GM23338 (cell line): ENCODE measurements around the gene BANK1. TPM values are rescaled to one million over a fixed set of nuclear protein-coding genes. Genes with fewer than 3 reads are reported as not detected.

Source experiments
- ATAC-seq: fragments of 200-7000 bp; cut with Tn5 transposase; 3 replicates; pipeline ENCODE4 v1.9.1; 2020
- DNase-seq: peaks from one replicate; pipeline ENCODE4 v3.0.0-alpha.2; 2015; ENCODE audit warnings: low spot score
- H2AFZ ChIP-seq: fragments of 200-600 bp; sonication (generic); 2 replicates; pipeline ENCODE4 v1.8.0; 2016; ENCODE audit warnings: antibody characterized with exemption, mild to moderate bottlenecking, moderate library complexity
- H3F3A ChIP-seq: fragments of 200-600 bp; sonication (generic); replicated peaks from 2 replicates; pipeline ENCODE4 v1.8.0; 2017; ENCODE audit warnings: antibody characterized with exemption, mixed run types, low read depth
- H3K27ac ChIP-seq: fragments of 200-600 bp; sonication (generic); 2 replicates; pipeline ENCODE4 v1.6.1; 2016; ENCODE audit warnings: low read depth
- H3K27me3 ChIP-seq: fragments of 200-600 bp; sonication (generic); 2 replicates; pipeline ENCODE4 v1.8.0; 2016; ENCODE audit warnings: mild to moderate bottlenecking, mixed run types, moderate library complexity; ENCODE audit not compliant: insufficient read depth
- H3K36me3 ChIP-seq: fragments of 200-600 bp; sonication (generic); 2 replicates; pipeline ENCODE4 v1.8.0; 2016; ENCODE audit warnings: mild to moderate bottlenecking; ENCODE audit not compliant: insufficient read depth
- H3K4me1 ChIP-seq: fragments of 200-600 bp; sonication (generic); 2 replicates; pipeline ENCODE4 v1.8.0; 2016; ENCODE audit warnings: mild to moderate bottlenecking, moderate library complexity; ENCODE audit not compliant: insufficient read depth
- H3K4me2 ChIP-seq: fragments of 200-600 bp; sonication (generic); 2 replicates; pipeline ENCODE4 v1.7.1; 2017; ENCODE audit warnings: mixed run types
- H3K4me3 ChIP-seq: fragments of 200-600 bp; sonication (generic); 2 replicates; pipeline ENCODE4 v1.6.1; 2016; ENCODE audit warnings: mixed run types
- H3K79me2 ChIP-seq: fragments of 200-600 bp; sonication (generic); replicated peaks from 2 replicates; pipeline ENCODE4 v1.8.0; 2017; ENCODE audit warnings: mild to moderate bottlenecking; ENCODE audit not compliant: insufficient read depth
- H3K9me2 ChIP-seq: fragments of 200-600 bp; sonication (generic); 2 replicates; pipeline ENCODE4 v1.8.0; 2017; ENCODE audit not compliant: insufficient read depth
- H4K20me1 ChIP-seq: fragments of 200-600 bp; sonication (generic); replicated peaks from 2 replicates; pipeline ENCODE4 v1.8.0; 2017; ENCODE audit warnings: mild to moderate bottlenecking; ENCODE audit not compliant: insufficient read depth
- H3K27ac Mint-ChIP-seq: 2 replicates; pipeline ENCODE4 v1.8.0; 2020; ENCODE audit warnings: inconsistent platforms, mild to moderate bottlenecking, moderate library complexity, mixed read lengths
- H3K27me3 Mint-ChIP-seq: 3 replicates; pipeline ENCODE4 v1.8.0; 2022; ENCODE audit warnings: low read depth, mild to moderate bottlenecking, moderate library complexity, mixed read lengths, inconsistent platforms; ENCODE audit not compliant: insufficient read depth, poor library complexity
- H3K36me3 Mint-ChIP-seq: 3 replicates; pipeline ENCODE4 v1.8.0; 2021; ENCODE audit warnings: low read depth, mild to moderate bottlenecking, inconsistent platforms, moderate library complexity, mixed read lengths
- H3K4me1 Mint-ChIP-seq: 3 replicates; pipeline ENCODE4 v1.8.0; 2020; ENCODE audit warnings: mild to moderate bottlenecking, inconsistent platforms, mixed read lengths
- H3K4me3 Mint-ChIP-seq: 3 replicates; pipeline ENCODE4 v1.8.0; 2021; ENCODE audit warnings: moderate library complexity, mild to moderate bottlenecking, inconsistent platforms, mixed read lengths
- H3K9me3 Mint-ChIP-seq: 3 replicates; pipeline ENCODE4 v1.8.0; 2020; ENCODE audit warnings: moderate library complexity, mild to moderate bottlenecking, inconsistent platforms, mixed read lengths
- CREB1 ChIP-seq: fragments of 250-450 bp; sonication (Bioruptor Pico); IDR thresholded peaks from 2 replicates; pipeline ENCODE4 v1.5.0; 2020; ENCODE audit warnings: low read depth, mild to moderate bottlenecking, moderate library complexity
- CTCF ChIP-seq, 2 experiments: fragments of 200-600 bp in 1 of 2; sonication (generic) in 1 of 2; conservative IDR thresholded peaks; 2 replicates each; pipeline versions ENCODE4 v1.5.1 to v1.6.1; 2016 to 2017; ENCODE audit warnings: antibody characterized with exemption in 2 of 2, low read depth in 2 of 2, mild to moderate bottlenecking in 2 of 2, moderate library complexity in 1 of 2
- EZH2 ChIP-seq: fragments of 200-600 bp; sonication (generic); IDR thresholded peaks from one replicate; pipeline ENCODE4 v1.8.0; 2017; ENCODE audit warnings: antibody characterized with exemption, mild to moderate bottlenecking, low read depth; ENCODE audit not compliant: unreplicated experiment
- EZH2phosphoT487 ChIP-seq: fragments of 200-600 bp; sonication (generic); IDR thresholded peaks from one replicate; pipeline ENCODE4 v1.8.1; 2018; ENCODE audit warnings: antibody characterized with exemption; ENCODE audit not compliant: unreplicated experiment
- JUNB ChIP-seq: IDR thresholded peaks from one replicate; pipeline ENCODE4 v1.6.1; 2016; ENCODE audit warnings: antibody characterized with exemption; ENCODE audit not compliant: unreplicated experiment
- POLR2AphosphoS5 ChIP-seq: IDR thresholded peaks from 2 replicates; pipeline ENCODE4 v1.6.1; 2016; ENCODE audit warnings: antibody characterized with exemption, low read depth
- STAT1 ChIP-seq: IDR thresholded peaks from one replicate; pipeline ENCODE4 v1.6.1; 2016; ENCODE audit warnings: antibody characterized with exemption; ENCODE audit not compliant: unreplicated experiment
- ZNF114 ChIP-seq: fragments of 250-450 bp; sonication (Bioruptor Pico); IDR thresholded peaks from 2 replicates; pipeline ENCODE4 v1.5.0; 2020; ENCODE audit warnings: mild to moderate bottlenecking, moderate library complexity
- ZNF331 ChIP-seq: fragments of 250-450 bp; sonication (Bioruptor Pico); IDR thresholded peaks from 2 replicates; pipeline ENCODE4 v1.5.0; 2020; ENCODE audit warnings: low read depth, mild to moderate bottlenecking, moderate library complexity
- ZNF462 ChIP-seq: fragments of 250-450 bp; sonication (Bioruptor Pico); IDR thresholded peaks from 2 replicates; pipeline ENCODE4 v1.5.0; 2020; ENCODE audit warnings: mild to moderate bottlenecking, moderate library complexity
- polyA plus RNA-seq: library from polyadenylated mRNA; unstranded; fragments of >200 nt; fragmentation: Nextera tagmentation; extraction: Ambion mirVana; gene quantifications from 2 replicates; pipeline ENCODE4 v1.2.1, GENCODE V29; 2016
- total RNA-seq: library from RNA; depleted of rRNA; stranded (reverse); fragments of >200 nt; shearing (Covaris generic); gene quantifications from 2 replicates; pipeline ENCODE4 v1.2.3, GENCODE V29; 2014
- TF ChIP-seq, protein P1 (sequence below): IDR thresholded peaks from 2 replicates; pipeline ENCODE4 v1.6.1; 2016; ENCODE audit warnings: antibody characterized with exemption
- TF ChIP-seq, protein P2 (sequence below): IDR thresholded peaks from one replicate; pipeline ENCODE4 v1.6.1; 2018; ENCODE audit warnings: antibody characterized with exemption; ENCODE audit not compliant: unreplicated experiment

The BANK1 gene
- total and polyA plus RNA-seq, 2 experiments from 2014 or later, result 0.86 to 0.87 TPM

DNA sequence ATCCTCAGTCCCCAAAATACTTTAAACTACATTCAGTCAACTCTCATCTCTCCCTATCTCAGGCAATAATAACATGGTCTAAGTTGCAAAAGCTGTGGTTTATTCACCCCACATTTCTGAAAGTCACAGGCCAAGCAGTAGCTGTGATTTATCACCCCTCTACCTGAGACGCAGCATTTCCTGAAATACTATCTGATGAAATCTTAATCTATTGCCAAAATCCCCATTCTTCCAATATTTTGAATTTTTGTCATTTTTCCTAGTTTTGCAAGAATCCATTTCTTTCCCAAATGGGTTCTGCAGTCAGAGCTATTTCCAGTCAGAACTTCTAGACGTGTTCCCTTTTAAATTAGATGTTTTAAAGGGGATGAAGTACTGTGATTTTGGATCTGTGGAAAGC, 148.3 kb downstream of the BANK1 start:
- Histone ChIP-seq H4K20me1 (no peaks in the 10 kb centered on the region), H3K4me3 (no peak overlapping the region), H3K79me2 (no peaks in the 10 kb centered on the region), H3K27ac (no peak overlapping the region), H2AFZ (no peak overlapping the region), H3K4me1 (0 out of 2 replicates have a peak, but pooled peaks cover under 1% of the 10 kb centered on the region), H3F3A (no peaks in the 10 kb centered on the region), H3K27me3 (no peaks in the 10 kb centered on the region), H3K9me2 (0 out of 2 replicates have a peak, but pooled peaks cover 3% of the 10 kb centered on the region), H3K4me2 (no peak overlapping the region), H3K36me3 (no peaks in the 10 kb centered on the region)
- TF ChIP-seq ZNF462 (no peak), CTCF (conservative IDR thresholded peaks at IDR 0.05; ENCODE audit: low read depth in 2 of 2) (no peak), ZNF331 (CRISPR knock-in tag) (no peak), JUNB (no peak), POLR2AphosphoS5 (no peak), CREB1 (no peak), EZH2 (no peak), STAT1 (no peak), EZH2phosphoT487 (no peak), ZNF114 (CRISPR knock-in tag) (no peak)
- TF ChIP-seq, protein P1, sequence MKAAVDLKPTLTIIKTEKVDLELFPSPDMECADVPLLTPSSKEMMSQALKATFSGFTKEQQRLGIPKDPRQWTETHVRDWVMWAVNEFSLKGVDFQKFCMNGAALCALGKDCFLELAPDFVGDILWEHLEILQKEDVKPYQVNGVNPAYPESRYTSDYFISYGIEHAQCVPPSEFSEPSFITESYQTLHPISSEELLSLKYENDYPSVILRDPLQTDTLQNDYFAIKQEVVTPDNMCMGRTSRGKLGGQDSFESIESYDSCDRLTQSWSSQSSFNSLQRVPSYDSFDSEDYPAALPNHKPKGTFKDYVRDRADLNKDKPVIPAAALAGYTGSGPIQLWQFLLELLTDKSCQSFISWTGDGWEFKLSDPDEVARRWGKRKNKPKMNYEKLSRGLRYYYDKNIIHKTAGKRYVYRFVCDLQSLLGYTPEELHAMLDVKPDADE, result no peak
- TF ChIP-seq, protein P2, sequence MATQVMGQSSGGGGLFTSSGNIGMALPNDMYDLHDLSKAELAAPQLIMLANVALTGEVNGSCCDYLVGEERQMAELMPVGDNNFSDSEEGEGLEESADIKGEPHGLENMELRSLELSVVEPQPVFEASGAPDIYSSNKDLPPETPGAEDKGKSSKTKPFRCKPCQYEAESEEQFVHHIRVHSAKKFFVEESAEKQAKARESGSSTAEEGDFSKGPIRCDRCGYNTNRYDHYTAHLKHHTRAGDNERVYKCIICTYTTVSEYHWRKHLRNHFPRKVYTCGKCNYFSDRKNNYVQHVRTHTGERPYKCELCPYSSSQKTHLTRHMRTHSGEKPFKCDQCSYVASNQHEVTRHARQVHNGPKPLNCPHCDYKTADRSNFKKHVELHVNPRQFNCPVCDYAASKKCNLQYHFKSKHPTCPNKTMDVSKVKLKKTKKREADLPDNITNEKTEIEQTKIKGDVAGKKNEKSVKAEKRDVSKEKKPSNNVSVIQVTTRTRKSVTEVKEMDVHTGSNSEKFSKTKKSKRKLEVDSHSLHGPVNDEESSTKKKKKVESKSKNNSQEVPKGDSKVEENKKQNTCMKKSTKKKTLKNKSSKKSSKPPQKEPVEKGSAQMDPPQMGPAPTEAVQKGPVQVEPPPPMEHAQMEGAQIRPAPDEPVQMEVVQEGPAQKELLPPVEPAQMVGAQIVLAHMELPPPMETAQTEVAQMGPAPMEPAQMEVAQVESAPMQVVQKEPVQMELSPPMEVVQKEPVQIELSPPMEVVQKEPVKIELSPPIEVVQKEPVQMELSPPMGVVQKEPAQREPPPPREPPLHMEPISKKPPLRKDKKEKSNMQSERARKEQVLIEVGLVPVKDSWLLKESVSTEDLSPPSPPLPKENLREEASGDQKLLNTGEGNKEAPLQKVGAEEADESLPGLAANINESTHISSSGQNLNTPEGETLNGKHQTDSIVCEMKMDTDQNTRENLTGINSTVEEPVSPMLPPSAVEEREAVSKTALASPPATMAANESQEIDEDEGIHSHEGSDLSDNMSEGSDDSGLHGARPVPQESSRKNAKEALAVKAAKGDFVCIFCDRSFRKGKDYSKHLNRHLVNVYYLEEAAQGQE, result no peak
- Mint-ChIP-seq H3K27ac (no peak overlapping the region), H3K27me3 (no peaks in the 10 kb centered on the region), H3K4me3 (no peak overlapping the region), H3K36me3 (peaks cover 3% of the 10 kb centered on the region; the same call in 1 of the 3 replicates), H3K4me1 (peaks cover 8% of the 10 kb centered on the region; the same call in 2 of the 3 replicates), H3K9me3 (peaks cover 3% of the 10 kb centered on the region; the same call in 1 of the 3 replicates)
- ATAC-seq (no peak), DNase-seq (no peak)
